ENCODE results near the gene KRTAP5-6. TPM values are rescaled to one million over a fixed set of nuclear protein-coding genes. Genes with fewer than 3 reads are reported as not detected.

The KRTAP5-6 gene
- total RNA-seq, 1 donor from 2014 or later: not detected

DNA sequence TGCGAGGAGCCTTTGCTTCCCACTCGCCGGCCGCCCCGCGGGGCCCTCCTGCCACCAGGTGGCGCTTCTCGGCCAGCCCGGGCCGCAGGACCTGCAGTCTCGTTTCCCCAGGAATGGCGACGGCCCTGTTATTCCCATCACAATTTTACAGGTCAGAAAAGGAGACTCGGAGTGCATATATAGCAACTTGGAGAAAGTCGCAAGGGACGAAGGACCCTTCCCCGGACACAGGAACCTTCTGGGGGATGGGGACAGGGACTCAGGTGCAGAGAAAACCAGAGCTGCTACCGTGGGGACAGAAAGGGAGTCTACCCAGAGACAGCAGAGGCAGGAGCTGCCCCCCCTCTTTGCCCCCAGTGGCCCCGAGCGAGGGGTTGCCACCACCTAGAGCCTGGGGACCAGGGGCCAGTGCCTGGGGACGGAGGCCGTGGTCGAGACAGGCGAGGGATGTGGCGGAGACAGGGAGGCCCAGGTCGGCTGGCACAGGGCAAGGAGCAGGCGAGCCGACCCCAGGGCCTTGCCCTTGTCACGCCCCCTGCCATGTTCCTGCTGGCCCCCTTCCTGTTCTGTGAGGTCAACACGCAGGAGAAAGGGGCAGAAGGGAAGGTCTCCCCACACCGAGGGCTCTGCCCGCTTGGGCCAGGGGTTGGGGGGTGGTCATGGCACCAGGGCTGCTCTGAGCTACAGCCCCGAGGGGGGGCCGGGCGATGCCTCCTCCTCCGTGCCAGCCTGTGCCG lies 3.5 kb upstream of the KRTAP5-6 start:
- no peaks in the 10 kb centered on the region for H3K27me3 ChIP-seq
- peaks cover 16% of the 10 kb centered on the region for H3K4me1 ChIP-seq
- intact Hi-C loops (cut with DNase I): loop anchor here (2.0 to 10.0 kb wide), 2 partner anchors 137 to 461 kb away; no protein-coding TSS in a partner anchor
- no peaks in the 10 kb centered on the region for H3K9me3 ChIP-seq
- peak overlapping the region; percentile 42 for H3K27ac ChIP-seq
- DNase-seq (ENCODE audit: extremely low spot score in 2 of 2): no peak
- TF ChIP-seq POLR2AphosphoS5 (IDR thresholded peaks at IDR 0.05; ENCODE audit: insufficient read depth in 1 of 2, low read depth in 1 of 2): peak; percentile 5 to 16
- TF ChIP-seq POLR2A (IDR thresholded peaks at IDR 0.05): no peak
- TF ChIP-seq, protein P1, sequence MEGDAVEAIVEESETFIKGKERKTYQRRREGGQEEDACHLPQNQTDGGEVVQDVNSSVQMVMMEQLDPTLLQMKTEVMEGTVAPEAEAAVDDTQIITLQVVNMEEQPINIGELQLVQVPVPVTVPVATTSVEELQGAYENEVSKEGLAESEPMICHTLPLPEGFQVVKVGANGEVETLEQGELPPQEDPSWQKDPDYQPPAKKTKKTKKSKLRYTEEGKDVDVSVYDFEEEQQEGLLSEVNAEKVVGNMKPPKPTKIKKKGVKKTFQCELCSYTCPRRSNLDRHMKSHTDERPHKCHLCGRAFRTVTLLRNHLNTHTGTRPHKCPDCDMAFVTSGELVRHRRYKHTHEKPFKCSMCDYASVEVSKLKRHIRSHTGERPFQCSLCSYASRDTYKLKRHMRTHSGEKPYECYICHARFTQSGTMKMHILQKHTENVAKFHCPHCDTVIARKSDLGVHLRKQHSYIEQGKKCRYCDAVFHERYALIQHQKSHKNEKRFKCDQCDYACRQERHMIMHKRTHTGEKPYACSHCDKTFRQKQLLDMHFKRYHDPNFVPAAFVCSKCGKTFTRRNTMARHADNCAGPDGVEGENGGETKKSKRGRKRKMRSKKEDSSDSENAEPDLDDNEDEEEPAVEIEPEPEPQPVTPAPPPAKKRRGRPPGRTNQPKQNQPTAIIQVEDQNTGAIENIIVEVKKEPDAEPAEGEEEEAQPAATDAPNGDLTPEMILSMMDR (IDR thresholded peaks at IDR 0.05): peak; percentile 89 to 95 (median 89)
- peak overlapping the region; percentile 35 to 48 for H3K4me3 ChIP-seq
- H3K36me3 ChIP-seq: no peaks in the 10 kb centered on the region

DNA sequence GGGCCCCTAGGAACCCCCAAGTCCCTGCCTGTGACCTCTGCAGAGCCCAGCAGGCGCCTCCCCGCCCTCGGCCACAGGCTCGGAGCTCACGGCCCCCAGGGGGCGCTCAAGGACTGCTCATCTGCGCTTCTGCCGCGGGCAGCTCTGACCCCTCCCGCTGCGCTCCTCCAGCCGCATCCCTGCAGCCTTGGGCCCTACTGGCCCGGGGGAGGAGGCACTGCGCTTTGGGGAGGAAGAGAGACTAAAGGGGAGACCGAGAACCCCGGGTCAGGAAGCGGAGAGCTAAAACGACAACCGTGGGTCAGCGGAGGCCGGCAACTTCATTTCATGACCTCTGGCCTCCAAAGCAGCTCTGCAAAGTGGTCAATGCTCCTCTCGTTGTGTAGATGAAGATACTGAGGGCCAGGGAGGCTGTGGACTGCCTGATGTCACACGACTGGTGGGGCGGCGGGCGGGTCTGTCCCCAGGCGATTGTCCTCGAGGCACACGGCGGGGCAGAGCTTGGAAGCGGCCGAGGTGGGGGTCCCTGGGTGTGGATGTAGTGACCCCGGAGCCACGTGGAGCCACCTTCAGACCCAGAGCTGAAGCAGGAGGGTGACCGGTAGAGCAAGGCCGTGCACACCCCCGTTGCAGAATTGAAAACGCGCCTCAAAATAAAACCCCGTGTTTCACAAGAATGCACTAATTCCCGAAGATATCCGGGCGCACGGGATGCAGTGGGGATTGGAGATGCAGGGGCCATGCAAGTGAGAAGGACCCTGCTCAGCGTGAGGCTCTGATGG lies 2.7 kb upstream of the KRTAP5-6 start:
- no peak for DNase-seq (ENCODE audit: extremely low spot score in 2 of 2)
- no peaks in the 10 kb centered on the region for H3K27me3 ChIP-seq
- H3K36me3 ChIP-seq: no peaks in the 10 kb centered on the region
- H3K4me1 ChIP-seq: peaks cover 16% of the 10 kb centered on the region
- H3K9me3 ChIP-seq: no peaks in the 10 kb centered on the region
- H3K27ac ChIP-seq: peak overlapping the region; percentile 42
- H3K4me3 ChIP-seq: peak overlapping the region; percentile 35 to 48
- intact Hi-C loops (cut with DNase I): loop anchor here (2.0 to 10.0 kb wide), 2 partner anchors 137 to 461 kb away; no protein-coding TSS in a partner anchor
- TF ChIP-seq POLR2AphosphoS5 (IDR thresholded peaks at IDR 0.05; ENCODE audit: insufficient read depth in 1 of 2, low read depth in 1 of 2) (peak in 1 of 2 donors; percentile 27), POLR2A (IDR thresholded peaks at IDR 0.05) (no peak)
- TF ChIP-seq, protein P1 (IDR thresholded peaks at IDR 0.05): peak; percentile 94 to 98 (median 96)

DNA sequence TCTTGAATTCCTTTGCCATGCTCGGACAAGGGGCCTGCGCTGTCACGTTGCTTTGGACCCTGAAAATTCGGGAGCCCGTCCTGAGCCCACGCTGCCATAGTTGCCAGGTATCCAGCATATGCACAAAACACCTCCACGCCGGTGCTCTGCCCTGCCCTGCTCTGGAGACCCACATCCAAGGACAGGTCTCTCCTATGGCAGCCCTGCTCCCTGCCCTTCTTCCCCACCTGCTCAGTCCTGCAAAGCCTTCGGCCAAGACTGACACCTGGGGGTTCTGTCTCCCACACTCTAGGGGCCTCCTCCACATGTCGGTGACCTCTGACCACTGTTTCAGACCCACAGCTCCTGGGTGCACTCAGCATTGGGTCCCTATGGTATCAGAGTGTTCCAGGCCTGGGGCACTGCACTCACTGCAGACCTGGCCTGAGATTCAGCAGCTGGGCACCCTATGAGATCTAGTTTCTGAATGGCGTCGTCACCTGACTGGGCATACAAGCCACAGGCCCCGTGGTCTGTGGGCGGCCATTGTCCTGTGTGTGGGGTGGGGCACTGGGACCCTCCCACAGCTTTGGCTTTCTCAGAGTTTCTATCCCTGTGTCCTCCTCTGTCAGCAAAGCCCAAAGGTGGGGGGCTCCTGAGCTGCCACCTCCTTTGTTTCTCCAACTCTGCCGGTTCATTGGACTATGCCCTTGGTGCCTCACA lies 2.0 kb upstream of the KRTAP5-6 start:
- intact Hi-C loops (cut with DNase I): loop anchor here (2.0 to 10.0 kb wide), 2 partner anchors 136 to 460 kb away; no protein-coding TSS in a partner anchor
- no peak for TF ChIP-seq POLR2AphosphoS5 (IDR thresholded peaks at IDR 0.05; ENCODE audit: insufficient read depth in 1 of 2, low read depth in 1 of 2)
- TF ChIP-seq, protein P1 (IDR thresholded peaks at IDR 0.05): no peak
- no peak for TF ChIP-seq POLR2A (IDR thresholded peaks at IDR 0.05)
- no peak overlapping the region for H3K4me3 ChIP-seq
- no peak for DNase-seq (ENCODE audit: extremely low spot score in 2 of 2)
- no peaks in the 10 kb centered on the region for H3K27me3 ChIP-seq
- H3K4me1 ChIP-seq: peaks cover 16% of the 10 kb centered on the region
- no peaks in the 10 kb centered on the region for H3K9me3 ChIP-seq
- H3K36me3 ChIP-seq: no peaks in the 10 kb centered on the region
- H3K27ac ChIP-seq: no peak overlapping the region

DNA sequence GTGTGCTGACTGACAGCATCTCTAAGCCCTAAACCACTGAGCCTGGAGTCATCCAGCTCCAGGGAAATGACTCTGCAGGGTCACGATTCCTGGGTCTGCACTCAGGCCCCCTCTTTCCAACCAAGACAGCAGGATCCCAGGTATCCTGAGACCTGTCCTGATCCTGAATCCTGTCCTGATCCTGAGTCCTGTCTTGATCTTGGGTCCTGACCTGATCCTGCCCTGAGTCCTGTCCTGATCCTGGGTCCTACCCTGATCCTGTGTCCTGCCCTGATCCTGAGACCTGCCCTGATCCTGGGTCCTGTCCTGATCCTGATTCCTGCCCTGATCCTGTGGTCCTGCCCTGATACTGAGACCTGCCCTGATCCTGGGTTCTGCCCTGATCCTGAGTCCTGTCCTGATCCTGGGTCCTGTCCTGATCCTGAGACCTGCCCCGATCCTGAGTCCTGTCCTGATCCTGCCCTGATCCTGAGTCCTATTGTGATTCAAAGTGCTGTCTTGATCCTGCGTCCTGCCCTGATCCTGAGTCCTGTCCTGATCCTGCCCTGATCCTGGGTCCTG lies 1.4 kb upstream of the KRTAP5-6 start:
- intact Hi-C loops (cut with DNase I): loop anchor here (2.0 to 10.0 kb wide), 2 partner anchors 135 to 459 kb away; no protein-coding TSS in a partner anchor
- no peak overlapping the region for H3K27ac ChIP-seq
- H3K9me3 ChIP-seq: no peaks in the 10 kb centered on the region
- no peak for DNase-seq (ENCODE audit: extremely low spot score in 2 of 2)
- H3K36me3 ChIP-seq: no peaks in the 10 kb centered on the region
- no peaks in the 10 kb centered on the region for H3K27me3 ChIP-seq
- H3K4me3 ChIP-seq: no peak overlapping the region
- TF ChIP-seq POLR2AphosphoS5 (IDR thresholded peaks at IDR 0.05; ENCODE audit: insufficient read depth in 1 of 2, low read depth in 1 of 2) (no peak), POLR2A (IDR thresholded peaks at IDR 0.05) (no peak)
- TF ChIP-seq, protein P1 (IDR thresholded peaks at IDR 0.05): no peak
- peaks cover 16% of the 10 kb centered on the region for H3K4me1 ChIP-seq

All from vagina (tissue), 2 donors.